IPS-15b (cell line): ENCODE measurements around the gene SLC48A1.

ENCODE experiments used
- H3K27me3 ChIP-seq: one replicate; pipeline ENCODE4 v1.6.1; 2013; ENCODE audit warnings: low read length; ENCODE audit not compliant: control insufficient read depth, insufficient read depth
- H3K36me3 ChIP-seq: one replicate; pipeline ENCODE4 v1.6.1; 2013; ENCODE audit warnings: low read length; ENCODE audit not compliant: control insufficient read depth, insufficient read depth
- H3K4me1 ChIP-seq: one replicate; pipeline ENCODE4 v1.6.1; 2013; ENCODE audit warnings: mild to moderate bottlenecking, low read length; ENCODE audit not compliant: control insufficient read depth, insufficient read depth
- H3K4me3 ChIP-seq: one replicate; pipeline ENCODE4 v1.5.1; 2013; ENCODE audit warnings: low read depth, low read length
- H3K9ac ChIP-seq: one replicate; pipeline ENCODE4 v1.6.1; 2013; ENCODE audit warnings: low read depth, mild to moderate bottlenecking, low read length
- H3K9me3 ChIP-seq: one replicate; pipeline ENCODE4 v1.6.1; 2013; ENCODE audit warnings: mild to moderate bottlenecking, low read length; ENCODE audit not compliant: control insufficient read depth, insufficient read depth

SLC48A1 gene

DNA sequence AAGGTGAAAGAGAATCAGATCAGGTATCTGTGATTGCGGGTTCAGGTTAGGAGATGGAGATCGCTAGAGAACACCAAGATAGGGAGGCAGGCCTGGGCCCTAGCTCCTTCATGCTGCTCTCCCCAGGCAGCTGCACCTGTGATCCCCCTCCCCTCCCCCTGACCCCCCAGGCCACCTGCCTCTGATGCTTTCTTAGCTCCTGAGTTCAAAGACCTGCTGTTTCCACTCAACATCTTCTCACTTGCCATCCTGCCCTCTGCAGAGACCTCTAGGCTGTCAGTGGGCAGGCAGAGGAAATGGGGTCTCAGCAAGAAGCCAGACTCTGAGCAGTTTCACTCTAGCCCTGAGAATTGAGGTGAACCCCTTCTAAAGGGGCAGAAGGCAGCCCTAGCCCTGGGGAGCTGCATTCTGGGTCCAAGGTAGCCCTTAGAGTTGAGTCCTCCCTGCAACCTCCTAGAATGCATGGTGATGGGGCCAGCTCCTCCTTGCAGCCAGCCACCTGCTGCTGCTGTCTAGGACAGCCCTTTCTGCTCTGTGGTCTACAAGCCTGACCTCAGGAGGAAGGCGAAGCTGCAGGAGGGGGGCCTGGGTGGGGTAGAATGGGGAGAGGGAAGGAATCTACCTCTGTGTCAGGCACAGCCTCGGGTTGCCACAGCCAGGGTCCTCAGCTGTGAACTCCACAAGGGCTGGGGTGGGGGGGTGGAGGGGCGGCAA is 6.4 kb upstream of the SLC48A1 start:
- Histone ChIP-seq H3K9ac (no peak overlapping the region), H3K4me1 (peaks cover 4% of the 10 kb centered on the region), H3K4me3 (no peak overlapping the region), H3K27me3 (peaks cover 6% of the 10 kb centered on the region), H3K9me3 (no peaks in the 10 kb centered on the region), H3K36me3 (no peaks in the 10 kb centered on the region)

DNA sequence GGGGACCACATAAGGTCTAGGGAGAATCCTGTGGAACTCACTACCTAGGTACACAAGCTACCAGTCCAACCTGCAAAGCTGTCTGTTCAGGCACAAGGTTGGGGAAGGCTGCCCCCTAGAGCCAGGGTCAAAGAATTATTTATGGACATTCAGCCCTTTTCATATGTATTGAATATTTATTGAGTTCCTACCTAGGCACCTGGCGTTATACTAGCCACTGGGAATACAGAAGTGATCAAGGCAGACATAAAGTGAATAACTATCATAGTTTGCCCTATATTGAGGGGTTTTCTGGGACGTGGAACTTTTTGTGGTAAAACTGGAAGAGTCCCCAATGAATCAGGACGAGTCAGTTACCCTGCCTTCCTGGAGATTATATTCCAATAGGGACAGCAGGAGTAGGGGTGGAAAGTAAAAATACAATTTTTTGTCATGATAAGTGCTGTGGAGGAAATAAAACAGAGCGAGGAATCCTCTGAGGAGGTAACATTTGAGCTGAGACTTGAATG is 5.8 kb upstream of the SLC48A1 start:
- Histone ChIP-seq H3K4me3 (no peak overlapping the region), H3K9ac (no peak overlapping the region), H3K9me3 (no peaks in the 10 kb centered on the region), H3K27me3 (peaks cover 6% of the 10 kb centered on the region), H3K4me1 (peaks cover 4% of the 10 kb centered on the region), H3K36me3 (no peaks in the 10 kb centered on the region)

DNA sequence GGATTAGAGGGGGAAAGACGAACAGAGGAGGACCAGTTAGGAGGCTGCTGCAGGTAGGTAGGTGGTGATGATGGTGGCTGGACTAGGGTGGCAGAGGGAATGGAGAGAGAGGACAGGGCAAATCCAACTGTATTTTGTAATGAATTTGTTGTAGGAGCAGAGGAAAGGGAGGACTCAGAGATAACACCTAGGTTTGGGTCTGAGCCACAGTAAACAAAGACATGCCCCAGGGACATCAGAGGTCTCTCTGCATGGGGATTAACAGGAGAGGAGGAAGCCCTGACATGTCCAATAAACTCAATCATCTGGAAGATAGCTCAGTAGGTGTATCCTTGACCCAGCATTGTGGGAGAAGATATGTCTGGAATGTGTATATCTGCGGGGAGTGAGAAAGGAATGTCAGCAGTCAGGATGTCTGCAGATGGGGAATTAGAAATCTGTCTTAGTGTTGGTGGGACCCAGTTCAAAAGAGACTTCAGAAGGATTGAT is 4.7 kb upstream of the SLC48A1 start:
- H3K4me1 ChIP-seq = peaks cover 4% of the 10 kb centered on the region
- H3K27me3 ChIP-seq = peaks cover 6% of the 10 kb centered on the region
- H3K36me3 ChIP-seq = no peaks in the 10 kb centered on the region
- H3K9ac ChIP-seq = no peak overlapping the region
- no peaks in the 10 kb centered on the region for H3K9me3 ChIP-seq
- H3K4me3 ChIP-seq = no peak overlapping the region

DNA sequence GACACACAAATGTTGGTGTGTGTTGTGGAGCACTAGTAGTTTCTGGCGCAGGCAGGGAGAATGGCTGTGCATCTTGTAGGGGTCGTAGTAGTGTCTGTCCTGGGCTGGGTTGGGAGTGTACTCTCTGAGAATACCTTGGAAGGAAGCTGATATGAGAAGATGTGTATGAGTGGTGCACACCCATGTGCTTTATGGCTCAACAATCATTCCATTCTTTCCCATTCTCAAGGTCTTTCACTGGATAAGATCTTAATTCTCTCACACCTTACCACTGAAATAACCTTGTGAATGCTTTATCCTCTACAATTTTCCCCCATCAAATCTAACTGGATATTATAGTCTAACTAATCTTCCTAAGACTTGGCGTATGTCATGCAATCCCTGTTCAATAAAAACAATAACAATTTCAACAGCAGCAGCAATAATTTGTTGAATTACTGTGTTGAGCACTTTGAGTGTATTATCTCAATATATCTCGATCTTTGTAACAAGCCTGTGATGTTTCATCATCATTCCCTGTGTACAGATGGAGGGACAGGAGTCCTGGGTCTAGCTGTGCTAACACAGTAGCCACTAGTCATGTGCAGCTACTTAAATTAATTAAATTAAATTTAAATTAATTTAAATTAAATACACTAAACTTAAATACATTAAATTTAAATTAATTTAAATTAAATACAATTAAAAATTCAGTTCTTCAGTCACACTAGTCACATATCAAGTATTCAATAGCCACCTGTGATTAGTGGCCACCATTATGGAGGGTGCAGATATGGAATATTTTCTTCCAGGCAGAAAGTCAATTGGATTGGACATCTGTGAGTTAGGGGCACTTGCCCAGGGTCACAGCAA is 3.6 kb upstream of the SLC48A1 start:
- Histone ChIP-seq H3K4me3 (no peak overlapping the region), H3K27me3 (peaks cover 14% of the 10 kb centered on the region), H3K4me1 (peaks cover 4% of the 10 kb centered on the region), H3K9ac (no peak overlapping the region), H3K36me3 (no peaks in the 10 kb centered on the region), H3K9me3 (no peaks in the 10 kb centered on the region)

DNA sequence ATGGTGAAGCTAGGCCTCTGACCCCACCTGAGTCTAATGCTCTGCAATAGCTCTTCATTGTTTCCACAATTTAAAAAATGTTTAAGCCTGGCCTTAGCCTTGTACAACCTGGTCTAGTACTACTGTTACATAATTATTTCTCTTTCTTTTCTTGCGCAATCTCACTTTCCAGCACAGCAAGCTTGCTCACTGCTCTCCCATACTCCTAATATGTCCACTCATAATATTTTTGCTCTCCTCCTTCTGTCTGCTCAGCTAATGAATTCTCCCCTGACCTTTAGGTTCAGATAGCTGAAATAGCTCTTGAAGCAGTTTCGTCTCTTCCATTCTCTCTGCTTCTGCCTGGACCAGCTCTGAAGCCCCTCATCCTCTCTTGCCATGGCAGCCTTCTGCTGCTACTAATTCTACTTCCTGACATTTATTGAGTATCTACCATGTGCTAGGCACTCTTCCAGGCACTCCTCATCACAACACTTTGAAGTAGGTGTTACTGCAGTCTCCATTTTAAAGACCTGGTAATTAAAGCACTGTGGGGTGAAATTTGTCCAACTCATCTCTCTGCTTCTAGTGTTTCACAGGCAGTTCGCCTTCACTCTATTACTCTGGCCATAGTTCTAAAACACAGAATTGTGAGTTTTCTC is 2.8 kb upstream of the SLC48A1 start:
- H3K36me3 ChIP-seq = no peaks in the 10 kb centered on the region
- H3K9ac ChIP-seq = no peak overlapping the region
- H3K4me3 ChIP-seq = no peak overlapping the region
- H3K27me3 ChIP-seq = peaks cover 16% of the 10 kb centered on the region
- peaks cover 4% of the 10 kb centered on the region for H3K4me1 ChIP-seq
- H3K9me3 ChIP-seq = no peaks in the 10 kb centered on the region

DNA sequence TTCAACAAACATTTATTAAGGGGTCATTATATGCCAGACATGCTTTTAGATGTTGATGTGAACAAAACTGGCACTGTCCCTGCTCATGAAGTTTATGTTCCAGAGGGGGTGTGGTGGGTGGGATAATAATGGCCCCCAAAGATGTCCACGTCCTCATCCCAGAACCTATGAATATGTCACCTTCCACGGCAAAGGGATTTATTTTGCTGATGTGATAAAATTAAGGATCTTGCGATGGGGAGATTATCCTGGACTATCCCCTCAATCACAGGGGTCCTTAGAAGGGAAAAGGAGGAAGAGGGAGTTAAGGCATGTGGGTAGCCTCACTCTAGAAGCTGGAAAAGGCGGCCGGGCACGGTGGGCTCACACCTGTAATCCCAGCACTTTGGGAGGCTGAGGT is 1.7 kb upstream of the SLC48A1 start:
- Histone ChIP-seq H3K4me1 (peaks cover 4% of the 10 kb centered on the region), H3K9me3 (no peaks in the 10 kb centered on the region), H3K27me3 (peaks cover 16% of the 10 kb centered on the region), H3K9ac (no peak overlapping the region), H3K4me3 (no peak overlapping the region), H3K36me3 (no peaks in the 10 kb centered on the region)

DNA sequence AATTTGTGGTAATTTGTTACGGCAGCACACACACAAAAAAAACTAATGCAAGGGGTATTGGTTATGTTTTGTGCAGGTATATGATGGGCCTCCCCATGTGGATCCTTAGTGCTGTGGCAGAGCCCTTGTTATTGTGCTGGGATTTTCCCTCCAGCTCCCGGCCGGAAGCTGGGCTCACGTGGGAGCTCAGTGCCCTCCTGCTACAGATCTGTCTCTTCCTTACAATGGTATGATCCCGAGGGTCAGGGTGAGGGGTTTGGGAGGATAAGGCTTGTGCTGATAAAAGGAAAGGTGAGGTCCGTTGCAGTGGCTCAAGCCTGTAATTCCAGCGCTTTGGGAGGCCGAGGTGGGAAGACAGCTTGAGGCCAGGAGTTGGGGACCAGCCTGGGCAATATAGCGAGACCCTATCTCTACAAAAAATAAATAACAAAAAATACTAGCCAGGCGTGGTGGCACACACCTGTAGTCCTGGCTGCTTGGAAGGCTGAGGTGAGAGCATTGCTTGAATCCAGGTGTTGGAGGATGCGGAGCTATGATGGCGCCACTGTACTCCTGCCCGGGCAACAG is 861 bp upstream of the SLC48A1 start:
- Histone ChIP-seq H3K4me1 (peaks cover 4% of the 10 kb centered on the region), H3K4me3 (peak overlapping the region; percentile 37), H3K36me3 (no peaks in the 10 kb centered on the region), H3K9me3 (no peaks in the 10 kb centered on the region), H3K27me3 (peaks cover 16% of the 10 kb centered on the region), H3K9ac (no peak overlapping the region)

DNA sequence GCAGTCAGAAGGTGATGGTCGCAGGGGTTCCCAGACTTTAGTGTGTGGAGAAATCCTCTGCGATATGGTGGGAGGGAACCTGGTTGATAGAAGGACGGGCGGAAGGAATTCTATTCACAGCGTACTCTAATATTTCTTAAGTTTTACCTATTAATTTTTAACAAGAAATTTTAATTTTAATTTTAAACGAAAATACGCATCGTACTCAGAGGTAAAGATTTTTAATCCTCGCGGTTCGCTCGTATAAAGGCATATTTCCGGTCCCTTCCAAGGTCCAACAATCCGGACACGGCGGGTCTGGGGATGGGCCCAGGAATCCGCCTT is 338 bp upstream of the SLC48A1 start:
- H3K4me3 ChIP-seq = peak overlapping the region; percentile 37
- peaks cover 7% of the 10 kb centered on the region for H3K4me1 ChIP-seq
- no peak overlapping the region for H3K9ac ChIP-seq
- no peaks in the 10 kb centered on the region for H3K9me3 ChIP-seq
- H3K27me3 ChIP-seq = peaks cover 16% of the 10 kb centered on the region
- no peaks in the 10 kb centered on the region for H3K36me3 ChIP-seq

DNA sequence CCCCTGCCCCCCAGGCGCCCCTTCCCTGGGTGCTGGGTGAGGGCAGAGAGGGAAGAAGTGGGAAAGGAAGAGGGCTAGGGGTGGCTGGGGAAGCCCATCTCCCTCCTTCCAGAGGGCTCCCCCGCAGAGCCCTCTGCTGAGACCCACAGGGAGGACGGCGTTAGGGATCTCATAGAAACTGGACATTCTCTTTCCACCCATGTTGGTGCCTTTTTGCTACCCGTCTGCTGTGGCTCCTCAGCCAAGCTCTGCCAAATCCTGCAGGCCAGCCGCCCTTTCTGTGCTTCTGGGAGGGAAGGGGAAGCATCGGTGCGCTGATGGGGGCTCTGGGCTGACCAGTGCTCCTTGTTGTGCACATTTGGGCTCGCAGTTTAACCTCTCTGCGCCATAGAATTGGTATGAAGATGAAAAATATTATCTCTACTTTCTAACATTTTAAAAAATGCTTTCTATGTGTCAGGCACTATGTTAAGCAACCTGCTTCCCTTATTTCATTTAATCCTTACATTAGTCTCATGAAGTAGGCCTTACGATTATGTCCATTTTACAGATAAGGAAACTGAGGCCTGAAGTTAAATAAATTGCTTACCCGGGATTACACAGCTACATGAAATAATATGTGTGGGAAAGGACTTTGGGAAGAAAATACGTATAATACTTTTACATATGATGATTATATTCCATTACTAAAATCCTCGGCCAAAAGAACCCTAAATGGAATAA is 981 bp downstream of the SLC48A1 start:
- H3K4me3 ChIP-seq = peak overlapping the region; percentile 60
- H3K36me3 ChIP-seq = no peaks in the 10 kb centered on the region
- H3K4me1 ChIP-seq = peaks cover 14% of the 10 kb centered on the region
- H3K9ac ChIP-seq = peak overlapping the region; percentile 60
- H3K9me3 ChIP-seq = no peaks in the 10 kb centered on the region
- H3K27me3 ChIP-seq = peaks cover 14% of the 10 kb centered on the region

DNA sequence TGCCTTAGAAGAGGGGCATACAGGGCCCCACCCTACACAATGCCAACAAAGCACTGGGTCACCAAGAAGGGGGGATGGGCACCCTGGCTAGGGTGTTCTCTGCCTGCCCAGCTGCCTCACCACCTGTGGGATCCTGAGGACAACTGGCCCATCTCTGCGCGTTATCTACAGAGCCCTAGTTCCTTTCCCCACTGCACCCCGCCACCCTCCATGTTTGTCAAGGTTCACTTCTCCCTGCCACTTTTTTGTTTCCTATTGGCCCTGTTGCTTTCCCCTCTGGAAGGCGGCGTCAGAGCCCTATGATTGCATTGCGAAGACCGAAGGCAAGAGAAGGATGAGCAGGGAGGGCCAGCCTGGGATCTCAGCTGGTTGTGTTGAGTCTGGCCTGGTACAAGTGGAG is 1.6 kb downstream of the SLC48A1 start:
- Histone ChIP-seq H3K9ac (no peak overlapping the region), H3K4me3 (no peak overlapping the region), H3K4me1 (peaks cover 18% of the 10 kb centered on the region), H3K27me3 (peaks cover 11% of the 10 kb centered on the region), H3K9me3 (no peaks in the 10 kb centered on the region), H3K36me3 (no peaks in the 10 kb centered on the region)
